DND-41 (cell line): ENCODE results near the gene RNPEPL1.

Experiments
- ATAC-seq: fragments of 200-7000 bp; cut with Tn5 transposase; 3 replicates; pipeline ENCODE4 v1.9.1; 2021; ENCODE audit warnings: low read depth; ENCODE audit not compliant: insufficient read depth
- DNase-seq: peaks from one replicate; pipeline ENCODE4 v3.0.0-alpha.2; 2020
- H2AFZ ChIP-seq: 2 replicates; pipeline ENCODE4 v1.6.0; 2012; ENCODE audit warnings: low read depth, low read length
- H3K27ac ChIP-seq: 2 replicates; pipeline ENCODE4 v1.5.1; 2012; ENCODE audit warnings: low read length, inconsistent platforms
- H3K27me3 ChIP-seq: fragments of 200-600 bp; sonication (generic); 2 replicates; pipeline ENCODE4 v1.6.0; 2012; ENCODE audit warnings: low read length, mild to moderate bottlenecking, inconsistent platforms; ENCODE audit not compliant: insufficient read depth, poor library complexity
- H3K36me3 ChIP-seq: 2 replicates; pipeline ENCODE4 v1.5.1; 2012; ENCODE audit warnings: low read length, inconsistent platforms; ENCODE audit not compliant: insufficient read depth
- H3K4me1 ChIP-seq: 2 replicates; pipeline ENCODE4 v1.5.1; 2012; ENCODE audit warnings: mild to moderate bottlenecking, low read length; ENCODE audit not compliant: insufficient read depth
- H3K4me2 ChIP-seq: 2 replicates; pipeline ENCODE4 v1.6.0; 2012; ENCODE audit warnings: mild to moderate bottlenecking, moderate library complexity, low read length, inconsistent platforms; ENCODE audit not compliant: insufficient read depth
- H3K4me3 ChIP-seq, 2 experiments: fragments of 200-600 bp in 1 of 2; shearing (Covaris generic) in 1 of 2; 2 replicates each; pipeline ENCODE4 v1.5.1; 2012 to 2016; ENCODE audit warnings: inconsistent platforms in 2 of 2, low read length in 2 of 2, mild to moderate bottlenecking in 2 of 2, low read depth in 1 of 2, moderate library complexity in 1 of 2
- H3K79me2 ChIP-seq: 2 replicates; pipeline ENCODE4 v1.6.0; 2012; ENCODE audit warnings: low read length, inconsistent platforms; ENCODE audit not compliant: insufficient read depth
- H3K9ac ChIP-seq: 2 replicates; pipeline ENCODE4 v1.6.0; 2012; ENCODE audit warnings: low read depth, mild to moderate bottlenecking, inconsistent platforms, low read length, moderate library complexity
- H3K9me3 ChIP-seq: 2 replicates; pipeline ENCODE4 v1.5.1; 2012; ENCODE audit warnings: low read length, moderate library complexity, mild to moderate bottlenecking, inconsistent platforms; ENCODE audit not compliant: insufficient read depth, severe bottlenecking
- H4K20me1 ChIP-seq: 2 replicates; pipeline ENCODE4 v1.6.0; 2012; ENCODE audit warnings: low read length; ENCODE audit not compliant: insufficient read depth
- CTCF ChIP-seq: IDR thresholded peaks from 2 replicates; pipeline ENCODE4 v1.5.1; 2012; ENCODE audit warnings: borderline replicate concordance, low read length, moderate library complexity, mild to moderate bottlenecking; ENCODE audit not compliant: poor library complexity, severe bottlenecking; ENCODE audit errors: extremely low read depth
- EZH2 ChIP-seq: IDR thresholded peaks from 3 replicates; pipeline ENCODE4 v1.6.1; 2012; ENCODE audit warnings: borderline replicate concordance, low read depth, mild to moderate bottlenecking, moderate library complexity, low read length, inconsistent platforms; ENCODE audit not compliant: severe bottlenecking

The RNPEPL1 gene

GRCh38 chr2:240571314-240571973 is 3.2 kb downstream of the RNPEPL1 start:
- H3K36me3 ChIP-seq: peaks cover 59% of the 10 kb centered on the region
- ATAC-seq: no peak
- TF ChIP-seq EZH2: no peak
- TF ChIP-seq CTCF: no peak
- no peaks in the 10 kb centered on the region for H3K9me3 ChIP-seq
- H3K79me2 ChIP-seq: peaks cover 52% of the 10 kb centered on the region
- peaks cover 37% of the 10 kb centered on the region for H3K4me1 ChIP-seq
- no peak overlapping the region for H3K9ac ChIP-seq
- no peak overlapping the region for H2AFZ ChIP-seq
- DNase-seq: no peak
- H3K27ac ChIP-seq: no peak overlapping the region
- no peak overlapping the region for H3K4me3 ChIP-seq
- H3K4me2 ChIP-seq: no peak overlapping the region
- peaks cover 59% of the 10 kb centered on the region for H4K20me1 ChIP-seq
- no peaks in the 10 kb centered on the region for H3K27me3 ChIP-seq

GRCh38 chr2:240572141-240573031 is 4.1 kb downstream of the RNPEPL1 start:
- no peak overlapping the region for H3K9ac ChIP-seq
- peaks cover 45% of the 10 kb centered on the region for H3K79me2 ChIP-seq
- H4K20me1 ChIP-seq: peaks cover 68% of the 10 kb centered on the region
- ATAC-seq: no peak
- H3K36me3 ChIP-seq: peaks cover 69% of the 10 kb centered on the region
- no peak overlapping the region for H3K4me3 ChIP-seq
- no peak overlapping the region for H3K27ac ChIP-seq
- DNase-seq: no peak
- peaks cover 28% of the 10 kb centered on the region for H3K4me1 ChIP-seq
- no peak overlapping the region for H3K4me2 ChIP-seq
- H2AFZ ChIP-seq: no peak overlapping the region
- no peaks in the 10 kb centered on the region for H3K9me3 ChIP-seq
- TF ChIP-seq EZH2 (no peak), CTCF (no peak)
- H3K27me3 ChIP-seq: no peaks in the 10 kb centered on the region

- H3K4me3 ChIP-seq: no peak overlapping the region
- H3K27me3 ChIP-seq: no peaks in the 10 kb centered on the region
- H3K9me3 ChIP-seq: no peaks in the 10 kb centered on the region
- no peak for TF ChIP-seq EZH2
- TF ChIP-seq CTCF: no peak
- no peak for ATAC-seq
- no peak overlapping the region for H3K4me2 ChIP-seq
- peaks cover 22% of the 10 kb centered on the region for H3K4me1 ChIP-seq
- H4K20me1 ChIP-seq: peaks cover 75% of the 10 kb centered on the region
- DNase-seq: no peak
- H3K79me2 ChIP-seq: peaks cover 38% of the 10 kb centered on the region
- H3K36me3 ChIP-seq: peaks cover 76% of the 10 kb centered on the region
- H3K9ac ChIP-seq: no peak overlapping the region
- no peak overlapping the region for H3K27ac ChIP-seq
- H2AFZ ChIP-seq: no peak overlapping the region
Measured at GRCh38 chr2:240573071-240573515, 4.8 kb downstream of the RNPEPL1 start.
